Amniotic epithelial cell (primary cell): ENCODE results near the gene RAB3C.
"Not testable (repeated sequence)": the region's sequence is repeated elsewhere in the genome, so short reads cannot be mapped to it uniquely, and the experiment has no call there.

Experiments
- DNase-seq: peaks from one replicate; pipeline ENCODE4 v3.0.0-alpha.2; 2010; ENCODE audit warnings: low read depth

RAB3C gene

DNA sequence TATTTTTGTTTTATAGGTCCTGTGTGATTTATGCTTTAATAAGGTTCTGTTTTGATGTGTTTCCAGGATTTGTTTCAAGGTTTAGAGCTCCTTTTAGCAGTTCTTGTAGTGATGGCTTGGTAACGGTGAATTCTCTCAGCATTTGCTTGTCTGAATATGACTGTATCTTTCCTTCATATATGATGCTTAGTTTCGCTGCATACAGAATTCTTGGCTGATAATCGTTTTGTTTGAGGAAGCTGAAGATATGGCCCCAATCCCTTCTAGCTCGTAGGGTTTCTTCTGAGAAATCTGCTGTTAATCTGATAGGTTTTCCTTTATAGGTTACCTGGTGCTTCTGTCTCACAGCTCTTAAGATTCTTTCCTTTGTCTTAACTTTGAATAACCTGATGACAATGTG is 20.0 kb downstream of the RAB3C start:
- not testable (repeated sequence) for DNase-seq

DNA sequence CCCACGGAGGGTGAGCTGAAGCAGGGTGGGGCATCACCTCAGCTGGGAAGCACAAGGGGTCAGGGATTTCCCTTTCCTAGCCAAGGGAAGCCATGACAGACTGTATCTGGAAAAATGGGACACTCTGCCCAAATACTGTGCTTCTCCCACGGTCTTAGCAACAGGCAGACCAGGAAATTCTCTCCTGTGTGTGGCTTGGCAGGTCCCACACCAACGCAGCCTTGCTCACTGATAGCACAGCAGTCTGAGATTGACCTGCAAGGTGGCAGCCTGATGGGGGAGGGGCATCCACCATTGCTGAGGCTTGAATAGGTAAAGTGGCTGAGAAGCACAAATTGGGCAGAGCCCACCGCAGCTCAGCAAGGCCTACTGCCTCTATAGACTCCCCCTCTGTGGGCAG is 23.2 kb downstream of the RAB3C start:
- no peak for DNase-seq

DNA sequence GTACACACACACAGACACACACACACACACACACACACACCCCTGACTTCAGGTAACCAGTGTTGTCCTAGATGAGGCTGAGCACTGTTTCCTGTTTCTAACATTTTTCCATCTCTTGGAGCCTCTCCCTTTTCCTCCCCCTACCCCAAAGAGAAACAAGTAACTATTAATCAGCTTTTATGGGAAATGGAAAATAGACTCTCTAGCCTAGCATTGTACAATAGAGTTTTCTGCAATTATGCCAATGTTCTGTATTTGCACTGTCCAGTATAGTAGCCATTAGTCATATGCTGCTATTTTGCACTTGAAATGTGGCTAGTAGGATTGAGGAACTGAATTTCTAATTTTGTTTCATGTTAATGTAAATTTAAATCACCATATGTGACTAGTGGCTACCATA is 33.1 kb downstream of the RAB3C start:
- no peak for DNase-seq

- DNase-seq = no peak
Measured at GRCh38 chr5:58617241-58617640, 34.4 kb downstream of the RAB3C start.

DNA sequence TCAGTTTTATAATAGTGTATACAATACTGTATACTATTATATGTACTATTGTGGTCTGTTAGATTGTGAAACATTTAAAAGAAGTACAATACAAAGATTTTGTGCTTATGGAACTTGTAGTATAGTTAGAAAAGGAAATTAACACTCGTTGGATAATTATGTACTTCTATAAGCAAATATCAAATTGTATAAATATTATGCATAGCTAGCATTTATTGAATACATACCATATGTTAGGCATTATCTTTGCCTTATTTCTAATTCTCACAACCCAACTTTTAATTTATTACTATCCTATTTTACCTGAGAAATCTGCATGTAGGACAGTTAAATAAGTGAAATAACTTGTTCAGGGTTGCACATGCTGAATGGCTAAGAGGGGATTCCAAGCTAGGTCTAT is 37.5 kb downstream of the RAB3C start:
- DNase-seq = no peak

DNA sequence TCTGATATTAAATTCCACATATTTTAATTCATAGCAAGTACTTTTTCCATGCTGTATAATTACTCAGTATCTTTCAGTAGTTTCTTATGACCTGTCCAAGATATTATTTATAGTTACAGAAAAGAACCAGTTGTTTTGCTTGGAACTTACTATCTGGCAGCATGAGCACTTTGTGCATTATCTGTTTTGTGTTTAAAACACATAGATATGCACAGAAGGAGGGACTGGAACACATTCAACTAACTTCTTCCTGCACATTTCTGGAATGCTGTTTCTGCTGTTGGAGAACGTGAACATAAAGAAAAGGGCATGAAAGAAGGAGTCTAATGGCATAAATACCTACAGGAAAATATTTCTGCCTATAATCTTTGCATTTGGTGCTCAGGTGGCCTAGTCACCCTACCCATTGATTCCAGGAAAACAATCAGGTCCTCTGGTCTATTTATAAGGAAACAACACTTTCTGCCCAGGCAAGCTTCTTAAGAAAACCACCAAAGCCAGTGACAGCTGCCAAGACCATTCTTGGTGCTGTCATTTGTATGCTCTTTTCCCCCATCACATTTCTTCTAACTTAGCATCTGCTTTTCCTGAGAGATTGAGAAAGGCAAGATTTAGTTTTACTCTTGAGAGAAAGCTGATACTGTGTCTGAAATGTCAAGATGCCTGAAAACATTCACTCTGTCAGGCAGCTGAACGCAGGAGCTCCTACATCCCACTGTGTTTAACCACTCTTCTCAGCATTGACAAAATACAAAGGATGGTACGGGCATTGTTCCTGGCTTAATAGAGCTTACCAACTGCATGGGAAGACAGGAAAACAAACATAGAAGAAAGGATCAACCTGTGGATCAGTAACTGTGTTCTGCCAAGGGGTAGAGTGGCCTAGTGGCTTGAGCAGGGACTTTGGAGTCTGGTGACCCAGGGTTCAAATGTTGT is 40.3 kb downstream of the RAB3C start:
- no peak for DNase-seq

DNA sequence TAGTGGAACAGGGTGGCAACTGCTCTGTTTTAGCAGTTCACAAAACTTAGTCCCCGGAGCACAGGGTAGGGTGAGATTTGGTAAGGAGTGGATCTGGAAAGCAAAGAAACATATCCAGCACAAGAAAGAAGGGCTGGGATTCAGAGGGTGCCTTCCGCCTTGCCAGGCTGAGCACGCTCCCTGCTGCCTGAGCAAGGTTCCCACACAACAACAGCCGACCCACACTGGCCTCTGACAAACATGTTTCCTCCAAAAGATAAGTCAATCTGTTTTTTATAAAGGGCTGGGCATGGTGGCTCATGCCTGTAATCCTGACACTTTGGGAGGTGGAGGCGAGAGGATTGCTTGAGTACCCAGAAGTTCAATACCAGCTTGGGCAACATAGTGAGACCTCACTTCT is 45.8 kb downstream of the RAB3C start:
- no peak for DNase-seq

GRCh38 chr5:58629271-58630159 is 46.6 kb downstream of the RAB3C start:
- no peak for DNase-seq

GRCh38 chr5:58631895-58632294 is 49.0 kb downstream of the RAB3C start:
- no peak for DNase-seq

- no peak for DNase-seq
Measured at GRCh38 chr5:58635416-58635815, 52.5 kb downstream of the RAB3C start.

- DNase-seq = no peak
Measured at GRCh38 chr5:58640011-58640410, 57.1 kb downstream of the RAB3C start.

DNA sequence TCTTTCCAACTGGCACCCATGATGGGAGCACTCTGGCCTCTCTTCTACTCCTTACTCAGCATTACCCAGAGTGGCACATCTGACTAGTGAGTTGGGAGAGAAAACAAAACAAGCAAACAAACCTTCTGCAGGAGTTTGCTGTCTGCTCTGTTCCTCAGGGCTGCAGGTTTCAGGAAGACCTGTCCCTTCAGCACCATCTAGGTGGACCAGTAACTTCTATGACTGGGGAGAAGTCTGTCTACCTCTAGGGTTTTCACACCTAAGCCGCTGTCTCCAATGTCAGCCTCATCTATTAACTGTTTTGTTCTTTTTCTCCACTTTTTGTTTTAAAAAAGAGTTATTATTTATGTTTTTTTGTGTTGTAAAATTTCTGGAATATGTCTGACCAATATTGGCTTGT is 58.7 kb downstream of the RAB3C start:
- no peak for DNase-seq

GRCh38 chr5:58648846-58649245 is 66.0 kb downstream of the RAB3C start:
- no peak for DNase-seq

GRCh38 chr5:58649716-58650115 is 66.8 kb downstream of the RAB3C start:
- no peak for DNase-seq

DNA sequence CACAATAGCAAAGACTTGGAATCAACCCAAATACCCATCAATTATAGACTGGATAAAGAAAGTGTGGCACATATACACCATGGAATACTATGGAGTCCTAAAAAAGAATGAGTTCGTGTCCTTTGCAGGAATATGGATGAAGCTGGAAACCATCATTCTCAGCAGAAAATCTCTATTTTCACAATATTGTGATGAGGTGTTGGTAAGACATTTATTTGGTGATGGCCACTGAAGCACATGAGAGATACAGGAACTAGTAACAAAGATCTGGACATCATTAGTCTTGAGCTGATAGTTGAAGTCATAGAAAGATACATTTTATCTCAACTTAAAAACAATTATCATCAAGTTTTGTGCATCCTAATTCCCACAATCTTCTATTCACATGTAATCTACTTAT is 70.6 kb downstream of the RAB3C start:
- DNase-seq = no peak

DNA sequence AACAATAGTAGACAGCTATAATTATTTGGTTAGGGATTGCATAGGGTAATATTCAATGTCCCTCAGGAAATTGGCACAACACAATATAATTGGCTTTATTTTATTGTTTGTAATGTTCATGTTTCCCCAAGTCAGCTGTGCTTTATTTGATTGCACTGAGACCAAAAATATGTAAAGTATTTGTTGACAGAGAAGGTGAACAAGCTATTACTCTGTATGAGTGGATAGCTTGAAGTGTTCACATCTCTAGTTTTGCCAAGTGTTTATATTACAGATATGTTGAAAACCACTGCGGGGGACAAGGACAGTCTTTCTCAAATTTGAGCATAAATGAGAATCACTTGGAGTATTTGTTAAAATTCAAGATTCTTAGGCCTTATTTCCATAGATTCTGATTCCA is 83.3 kb downstream of the RAB3C start:
- DNase-seq = no peak

GRCh38 chr5:58666598-58667581 is 84.0 kb downstream of the RAB3C start:
- DNase-seq = peak; percentile 1

DNA sequence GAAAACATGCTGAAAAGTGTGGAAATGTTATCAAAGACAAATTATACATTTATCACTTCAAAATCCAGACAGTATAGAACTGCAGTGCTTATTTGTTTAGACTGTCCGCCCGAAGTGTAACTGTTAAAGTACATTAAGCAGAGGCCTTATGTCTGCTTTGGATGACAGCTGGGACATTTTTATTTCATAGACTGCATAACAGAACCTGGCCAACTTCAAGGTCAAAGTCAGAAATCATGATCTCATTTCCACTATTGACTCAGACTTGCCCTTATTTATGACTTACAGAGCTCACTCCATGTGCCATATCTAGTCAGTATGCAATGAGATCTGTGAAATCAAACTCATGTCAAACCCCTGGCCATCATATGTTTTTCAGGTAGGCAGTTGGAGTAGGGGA is 87.7 kb downstream of the RAB3C start:
- no peak for DNase-seq

DNA sequence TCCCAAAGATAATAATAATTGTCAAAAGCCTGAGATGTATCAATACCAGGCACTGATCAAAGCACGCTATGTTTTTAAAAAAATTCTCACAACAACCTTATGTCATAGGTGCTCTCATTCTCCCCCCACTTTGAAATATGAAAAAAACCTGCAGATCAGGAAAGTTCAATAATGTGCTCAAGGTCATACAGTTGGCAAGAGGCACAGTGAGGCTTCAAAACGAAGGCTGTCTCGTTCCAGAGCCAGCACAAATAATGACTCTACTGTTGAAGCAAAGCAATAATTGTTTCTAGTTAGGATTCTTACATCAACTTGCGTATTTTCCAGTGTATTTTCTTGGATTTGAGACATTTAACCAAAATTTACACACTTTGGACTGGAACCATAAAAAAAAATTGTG is 88.3 kb downstream of the RAB3C start:
- no peak for DNase-seq

GRCh38 chr5:58672521-58672920 is 89.6 kb downstream of the RAB3C start:
- DNase-seq = no peak

- DNase-seq = no peak
Measured at GRCh38 chr5:58674070-58674469, 91.2 kb downstream of the RAB3C start.

DNA sequence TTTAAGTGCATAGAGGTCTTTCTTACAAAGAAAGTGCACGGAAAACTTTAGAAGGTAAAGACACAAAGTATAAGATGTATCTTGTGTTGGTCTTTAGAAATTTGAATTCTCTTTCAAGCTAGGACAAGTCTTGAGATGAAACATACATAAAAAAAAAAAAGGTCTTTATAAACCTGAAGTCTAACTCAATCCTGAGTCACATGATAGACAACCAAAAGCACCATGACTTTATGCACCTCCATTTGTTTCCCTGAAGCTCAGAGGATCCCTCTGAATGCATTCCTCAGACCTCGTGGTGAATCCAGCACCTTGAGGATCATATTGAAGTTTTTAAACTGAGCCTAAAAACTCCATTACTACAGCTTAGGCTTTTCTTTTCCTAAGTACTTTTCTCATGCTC is 91.8 kb downstream of the RAB3C start:
- no peak for DNase-seq
